ENCODE data around the gene ROBO1.

ROBO1 gene

DNA sequence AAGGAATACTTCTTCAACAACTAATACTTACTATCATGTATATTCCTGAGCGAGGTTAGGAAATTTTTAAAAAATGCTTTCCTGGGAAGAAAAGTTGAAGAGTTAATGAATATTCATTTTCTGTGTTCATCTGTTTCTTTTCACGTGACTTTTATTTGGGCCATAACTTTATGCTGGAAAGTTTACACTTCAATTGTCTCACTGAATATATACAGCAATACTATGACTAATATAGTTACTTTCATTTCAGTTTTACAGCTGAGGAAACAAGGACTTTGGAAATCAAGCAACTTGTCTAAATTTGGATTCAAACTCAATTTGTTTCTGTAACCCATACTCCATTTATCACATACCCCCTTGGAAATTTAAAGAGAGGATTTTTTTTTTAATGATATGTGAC, 894.2 kb downstream of the ROBO1 start:
- no peak for DNase-seq (ENCODE audit: low spot score)

GRCh38 chr3:78872195-78872594, 895.6 kb downstream of the ROBO1 start:
- no peak for DNase-seq (ENCODE audit: low spot score)

DNA sequence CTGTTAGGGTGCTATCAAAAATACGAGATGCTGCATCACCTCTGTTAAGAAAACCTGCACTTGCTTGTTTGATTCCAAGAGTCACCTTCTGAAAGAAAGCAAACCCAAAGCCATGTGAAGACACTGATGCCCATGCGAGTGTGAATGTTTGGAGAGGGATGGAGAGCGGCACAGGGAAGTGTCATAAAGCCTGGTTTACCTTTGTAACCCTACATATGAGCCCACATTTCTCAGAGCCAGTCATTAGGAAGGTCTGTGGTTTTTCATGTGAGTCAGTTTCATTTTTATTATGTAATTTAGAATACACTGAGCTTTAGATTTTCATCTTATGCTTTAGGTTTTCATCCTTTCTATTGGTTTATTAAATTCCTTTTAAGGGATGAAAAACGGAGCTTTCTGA, 896.8 kb downstream of the ROBO1 start:
- DNase-seq (ENCODE audit: low spot score): no peak

DNA sequence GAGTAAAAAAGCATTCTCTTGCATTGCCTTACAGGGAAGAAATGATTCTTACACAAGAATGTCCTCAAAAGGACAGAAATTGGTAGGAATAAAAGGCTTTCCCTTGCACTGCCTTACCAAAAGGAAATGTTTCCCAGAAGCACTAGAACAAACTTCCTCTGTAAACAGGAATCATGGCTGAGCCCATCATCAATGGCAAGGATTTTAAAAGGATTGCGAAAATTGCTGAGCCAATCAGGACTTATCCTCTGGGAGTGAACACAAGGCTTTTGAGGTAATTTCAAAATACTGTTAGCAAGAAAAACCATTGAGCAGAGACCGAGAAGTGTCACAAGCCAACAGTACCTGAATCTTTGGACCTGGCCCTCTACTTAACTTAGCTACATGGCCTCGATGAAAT, 897.3 kb downstream of the ROBO1 start:
- DNase-seq (ENCODE audit: low spot score): no peak

DNA sequence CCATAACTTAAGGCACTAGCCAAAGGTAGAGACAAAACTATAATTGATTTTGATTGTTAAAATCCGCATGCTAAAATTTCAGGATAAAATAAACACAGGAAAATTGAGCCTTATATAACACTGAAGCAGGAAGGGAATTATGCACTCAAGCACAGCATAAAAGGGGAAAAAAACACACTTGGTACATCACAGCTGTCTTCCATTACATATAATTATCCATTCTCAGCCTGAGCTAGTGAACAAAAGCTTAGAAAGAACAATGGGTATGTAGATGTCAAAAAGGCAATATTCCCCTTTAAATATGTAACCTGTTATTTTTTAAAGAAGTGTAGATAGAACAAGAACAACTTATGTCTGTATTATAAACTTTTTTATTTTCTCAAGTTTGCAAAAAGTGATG, 899.2 kb downstream of the ROBO1 start:
- no peak for DNase-seq (ENCODE audit: low spot score)

DNA sequence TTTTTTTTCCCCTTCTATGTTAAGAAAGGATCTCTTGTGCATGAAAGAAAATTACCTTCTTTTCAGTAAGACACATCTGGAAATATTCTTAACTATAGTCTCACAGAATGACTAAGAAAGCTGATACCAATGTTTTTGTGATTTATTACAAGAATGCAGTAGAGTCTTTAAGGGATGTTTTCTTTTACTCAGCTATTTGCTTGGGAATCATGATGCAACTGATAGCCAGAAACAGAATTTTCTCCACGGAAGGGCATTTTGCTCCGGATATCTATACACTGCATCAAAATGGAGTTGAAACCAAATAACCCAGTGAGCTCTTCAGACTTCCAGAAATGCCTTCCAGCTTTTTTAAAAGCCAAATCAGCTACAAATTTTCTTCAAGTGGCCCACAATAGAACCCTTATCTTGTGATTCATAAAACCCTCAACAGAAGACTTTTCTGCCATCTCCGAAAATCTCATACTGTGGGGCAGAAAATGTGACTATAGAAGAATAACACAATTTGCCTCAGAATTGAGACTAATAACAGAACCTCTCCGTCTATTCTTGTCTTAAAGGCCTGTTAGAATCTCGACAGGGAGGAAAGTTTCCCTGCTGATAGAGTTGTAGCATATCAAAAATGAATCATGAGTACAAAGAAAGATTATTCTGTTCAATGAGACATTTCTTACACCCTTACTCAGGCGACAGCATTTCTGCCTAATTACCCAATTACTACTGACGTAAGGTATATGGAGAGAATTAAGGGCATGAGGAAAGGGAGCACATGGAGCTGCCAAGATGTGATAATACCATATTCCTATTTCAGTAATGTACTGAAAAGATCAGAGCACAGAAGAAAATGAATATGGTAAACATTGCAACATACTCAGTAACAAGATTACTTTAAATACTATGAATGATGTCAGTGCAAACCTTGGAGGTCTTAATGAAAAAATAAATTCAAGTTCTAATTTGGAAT, 900.1 kb downstream of the ROBO1 start:
- no peak for DNase-seq (ENCODE audit: low spot score)

GRCh38 chr3:78863306-78864203, 904.2 kb downstream of the ROBO1 start:
- no peak for DNase-seq (ENCODE audit: low spot score)

DNA sequence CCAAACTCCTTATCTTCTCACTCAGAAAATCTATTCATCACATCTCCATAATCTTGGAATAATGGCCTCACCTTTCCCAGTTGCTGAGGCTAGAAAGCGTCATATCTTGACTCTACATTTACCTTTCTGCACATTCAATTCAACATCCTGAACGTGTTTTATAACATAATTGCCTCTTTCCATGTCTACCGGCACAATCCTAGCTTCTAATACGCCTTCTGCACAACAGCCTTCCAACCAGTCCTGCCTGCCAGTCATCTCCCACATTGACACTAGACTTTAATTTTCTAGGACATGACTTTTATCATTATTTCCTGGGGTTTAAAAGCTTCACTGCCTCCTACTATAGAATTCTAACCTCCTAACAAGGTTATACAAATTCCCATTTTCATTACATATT, 906.6 kb downstream of the ROBO1 start:
- DNase-seq (ENCODE audit: low spot score): no peak

DNA sequence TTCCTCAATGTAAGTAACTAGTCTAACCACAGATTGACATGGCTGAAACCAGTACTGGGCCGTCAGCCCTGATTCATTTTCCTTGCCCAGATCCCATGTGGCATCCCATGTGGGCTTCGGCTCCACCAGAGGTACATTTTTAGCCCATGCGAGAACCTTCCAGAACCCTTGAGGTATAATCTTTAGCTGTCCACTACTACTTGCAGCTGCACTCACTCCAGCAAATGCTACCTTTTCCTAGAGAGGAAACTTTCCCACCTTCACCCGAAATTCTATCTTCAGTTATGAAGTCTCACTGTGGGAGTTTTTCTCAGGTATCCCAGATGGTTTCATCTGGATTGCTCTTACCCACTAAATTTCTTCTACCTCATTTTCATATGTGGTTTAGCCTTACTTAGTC, 907.2 kb downstream of the ROBO1 start:
- no peak for DNase-seq (ENCODE audit: low spot score)

GRCh38 chr3:78858910-78859309, 908.9 kb downstream of the ROBO1 start:
- no peak for DNase-seq (ENCODE audit: low spot score)

DNA sequence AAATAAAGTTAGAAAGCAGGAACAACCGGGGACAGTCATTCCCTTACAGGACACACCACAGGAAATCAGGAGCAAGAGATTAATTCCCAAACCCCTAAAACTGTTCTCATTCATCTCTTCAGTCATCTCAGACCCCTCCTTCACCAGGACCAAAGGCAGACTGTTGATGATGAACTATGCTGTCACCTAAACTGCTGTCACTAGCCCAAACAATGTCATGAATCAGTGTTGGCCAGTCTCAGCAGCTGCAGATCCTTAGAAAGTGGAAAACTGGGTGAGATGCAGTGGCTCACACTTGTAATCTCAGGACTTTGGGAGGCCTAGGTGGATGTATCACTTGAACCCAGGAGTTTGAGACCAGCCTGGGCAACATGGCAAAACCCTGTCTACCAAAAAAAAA, 909.6 kb downstream of the ROBO1 start:
- DNase-seq (ENCODE audit: low spot score): no peak

DNA sequence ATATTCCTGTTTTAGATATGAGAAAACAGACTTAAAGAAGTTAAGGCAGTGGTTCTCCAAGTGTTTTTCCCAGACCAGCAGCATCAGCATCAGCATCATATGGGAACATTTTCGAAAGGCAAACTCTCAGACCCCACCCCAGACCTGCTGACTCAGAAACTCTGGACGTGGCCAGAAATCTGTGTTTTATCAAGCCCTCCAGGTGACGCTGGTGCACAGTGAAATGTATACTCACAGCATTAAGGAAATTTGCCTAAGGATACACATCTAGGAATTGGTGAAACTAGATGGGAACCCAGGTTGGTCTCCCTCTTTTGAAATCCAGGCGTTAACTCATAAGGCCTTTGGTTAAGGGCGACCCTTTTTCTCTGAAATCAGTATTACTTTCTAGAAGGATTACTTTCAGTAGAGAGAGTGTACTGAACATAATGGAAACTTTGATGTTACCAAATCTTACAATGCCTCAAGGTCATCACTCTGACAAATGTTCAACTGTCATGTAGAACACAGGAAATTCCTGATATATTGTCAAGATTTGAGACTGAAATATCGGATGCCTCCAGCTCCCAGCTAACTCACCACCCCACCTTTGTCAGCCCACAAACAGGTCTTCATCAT, 910.2 kb downstream of the ROBO1 start:
- DNase-seq (ENCODE audit: low spot score): no peak

DNA sequence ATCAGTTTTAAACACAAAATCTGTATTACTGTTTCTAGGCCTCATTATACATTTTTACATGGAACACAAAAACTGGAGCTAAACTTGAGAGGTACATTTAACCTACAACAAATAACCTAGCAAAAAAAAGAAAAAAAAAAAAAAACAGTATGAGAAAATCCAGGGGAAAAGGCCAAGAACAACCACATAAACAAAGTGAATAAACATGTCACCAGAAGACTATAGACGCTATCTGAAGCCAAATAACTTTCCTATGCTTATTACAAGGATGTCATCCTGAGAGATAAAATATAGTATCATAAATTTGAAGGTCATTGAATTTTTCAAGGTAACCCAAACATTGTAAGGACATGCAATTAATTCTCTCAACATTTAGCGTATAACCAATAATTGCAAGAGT, 911.6 kb downstream of the ROBO1 start:
- DNase-seq (ENCODE audit: low spot score): no peak

DNA sequence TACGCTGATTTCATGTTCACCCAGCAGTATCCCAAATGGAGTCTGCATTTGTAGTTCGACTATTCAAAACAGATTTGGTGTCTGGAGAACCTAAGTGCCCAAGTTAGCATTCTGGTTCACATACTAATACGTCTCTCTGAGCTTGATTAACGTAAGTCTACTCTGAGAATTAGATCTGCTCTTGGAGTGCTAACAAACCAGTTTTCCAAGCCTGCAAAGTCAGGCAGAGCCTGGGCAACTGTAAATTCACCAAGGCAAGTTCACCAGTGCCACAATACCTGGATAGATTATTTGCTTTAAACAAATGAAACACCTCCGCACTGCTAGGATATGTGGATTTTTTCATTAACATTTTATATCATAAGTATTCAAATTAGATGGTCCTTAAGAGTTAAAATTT, 912.6 kb downstream of the ROBO1 start:
- DNase-seq (ENCODE audit: low spot score): no peak

DNA sequence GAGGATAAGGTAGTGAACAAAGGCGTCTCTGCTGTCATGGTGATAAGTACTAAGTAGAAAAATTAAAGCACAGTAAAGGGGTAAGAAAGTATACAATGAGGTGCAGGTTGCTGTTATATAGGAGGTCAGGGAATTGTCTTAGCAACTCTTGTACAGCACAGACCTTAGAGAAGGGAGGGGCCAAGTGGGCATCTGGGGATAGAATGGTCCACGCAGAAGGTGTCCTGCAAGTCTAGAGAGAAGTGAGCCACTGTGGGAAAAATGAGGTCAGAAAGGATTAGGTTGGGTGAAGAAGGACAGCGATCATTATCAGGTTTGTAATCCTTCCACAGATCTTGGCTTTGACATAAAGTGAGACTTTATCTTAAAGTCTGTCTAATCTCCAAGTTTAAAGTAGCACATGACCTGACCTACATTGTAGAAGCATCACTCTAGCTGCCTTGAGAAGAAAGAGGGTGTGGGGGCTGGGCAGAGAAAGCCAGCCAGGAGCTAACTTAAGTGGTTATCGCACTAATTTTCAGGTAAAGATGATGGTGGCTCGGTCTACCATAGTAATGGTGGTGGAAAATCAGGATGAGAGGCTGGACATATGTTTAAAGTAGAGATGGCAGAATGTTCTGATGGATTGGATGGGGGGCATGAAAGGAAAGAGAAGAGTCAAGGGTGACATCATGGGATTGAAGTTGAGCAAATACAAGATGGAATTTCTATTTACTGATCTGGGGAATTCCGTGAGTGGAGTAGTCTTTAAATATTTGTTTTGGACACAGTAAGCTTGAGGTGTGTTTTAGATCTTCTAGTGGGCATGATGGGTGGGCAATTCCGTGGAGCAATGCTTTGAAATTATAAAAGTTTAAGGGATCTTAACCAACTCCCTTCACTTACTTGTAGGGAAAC, 919.2 kb downstream of the ROBO1 start:
- no peak for DNase-seq (ENCODE audit: low spot score)

DNA sequence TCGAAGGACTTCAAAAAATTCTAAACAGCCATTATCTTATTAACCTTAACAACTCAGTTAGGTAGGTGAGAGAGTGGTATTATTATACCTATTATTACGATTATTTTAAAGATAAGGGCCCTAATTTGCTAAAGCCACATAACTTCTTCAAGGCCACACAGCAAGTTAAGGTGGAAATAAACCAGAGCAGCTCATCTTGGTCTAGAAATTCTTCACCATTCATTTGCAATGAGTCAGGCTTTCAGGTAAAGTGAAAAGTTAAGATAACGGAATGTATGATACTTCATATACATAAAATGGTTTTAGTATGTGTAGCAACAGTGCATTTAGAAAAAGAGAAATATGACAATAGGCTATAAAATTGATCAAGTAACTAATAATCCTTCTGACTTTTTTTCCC, 920.2 kb downstream of the ROBO1 start:
- DNase-seq (ENCODE audit: low spot score): no peak

- DNase-seq (ENCODE audit: low spot score): no peak
These were observed 920.6 kb downstream of the ROBO1 start for GRCh38 chr3:78847203-78847602.

DNA sequence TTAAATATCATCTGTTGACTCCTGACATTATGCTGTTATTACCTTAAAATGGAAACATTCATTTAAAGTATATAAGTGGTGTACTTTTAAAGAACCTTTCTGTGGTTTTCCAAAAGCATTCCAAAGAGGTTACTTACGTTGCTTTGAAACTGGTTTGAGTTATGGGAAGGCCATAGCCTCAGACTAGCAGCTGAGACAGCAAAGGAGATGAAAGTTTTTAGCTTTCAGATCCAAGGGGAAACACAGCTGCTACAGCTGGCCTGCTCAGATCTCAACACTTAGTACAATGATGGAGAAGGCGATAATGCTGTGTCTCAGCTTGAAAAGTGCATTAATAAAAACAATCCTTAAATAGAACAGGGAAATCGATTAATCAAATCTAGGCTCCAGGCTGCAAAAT, 921.1 kb downstream of the ROBO1 start:
- DNase-seq (ENCODE audit: low spot score): no peak

DNA sequence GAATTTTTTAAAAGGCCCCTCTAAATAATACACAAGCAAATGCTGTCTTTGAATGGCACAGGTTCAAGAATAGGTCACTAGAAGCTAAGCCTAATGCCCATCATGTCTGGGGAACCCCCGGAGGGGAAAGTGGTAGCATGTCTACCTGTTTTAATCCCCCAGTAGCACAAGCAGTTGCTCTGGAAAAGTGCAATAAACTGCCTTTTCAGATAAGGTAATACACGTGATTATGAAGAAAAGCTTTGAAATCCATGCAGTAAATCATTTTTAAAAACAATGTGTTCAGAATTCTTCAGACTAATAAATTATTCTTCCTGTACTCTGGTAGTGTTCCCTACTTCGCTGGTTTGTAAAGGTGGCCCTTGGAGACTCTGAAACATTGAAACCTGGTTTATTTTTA, 922.2 kb downstream of the ROBO1 start:
- DNase-seq (ENCODE audit: low spot score): no peak

- no peak for DNase-seq (ENCODE audit: low spot score)
These were observed 923.5 kb downstream of the ROBO1 start for GRCh38 chr3:78844307-78844706.

GRCh38 chr3:78839693-78840092, 928.1 kb downstream of the ROBO1 start:
- no peak for DNase-seq (ENCODE audit: low spot score)

- DNase-seq (ENCODE audit: low spot score): no peak
These were observed 929.4 kb downstream of the ROBO1 start for GRCh38 chr3:78838362-78838761.
